ENCODE results near the gene NRXN3. TPM values are rescaled to one million over a fixed set of nuclear protein-coding genes. Genes with fewer than 3 reads are reported as not detected.

Gene NRXN3
- total and polyA plus RNA-seq, 2 experiments from 2014 or later = 5.7 to 7.1 TPM

GRCh38 chr14:79093531-79093930, 923.4 kb downstream of the NRXN3 start:
- no peaks in the 10 kb centered on the region for H3K27me3 ChIP-seq
- H3K27ac ChIP-seq = no peak overlapping the region
- no peaks in the 10 kb centered on the region for H3K79me2 ChIP-seq
- H3K4me1 ChIP-seq (ENCODE audit: insufficient read depth) = no peaks in the 10 kb centered on the region
- WGBS (ENCODE audit: low lambda C conversion rate, missing lambda C conversion rate) = 82% methylated on average over 5 of the region's 5 CpGs
- H3K9me3 ChIP-seq (ENCODE audit: low read depth) = no peaks in the 10 kb centered on the region
- TF ChIP-seq EZH2 (IDR thresholded peaks at IDR 0.05; ENCODE audit: borderline replicate concordance) (no peak), CTCF (IDR thresholded peaks at IDR 0.05; ENCODE audit: poor library complexity) (no peak), EZH2phosphoT487 (IDR thresholded peaks at IDR 0.05; ENCODE audit: low read depth, severe bottlenecking, unreplicated experiment) (no peak)
- no peaks in the 10 kb centered on the region for H3K36me3 ChIP-seq (replicated peaks; ENCODE audit: insufficient read depth, low read depth)
- H3K4me3 ChIP-seq = no peak overlapping the region
- H3K9me2 ChIP-seq (replicated peaks; ENCODE audit: insufficient read depth) = no peaks in the 10 kb centered on the region
- no peak overlapping the region for H3K4me2 ChIP-seq
- no peaks in the 10 kb centered on the region for H4K20me1 ChIP-seq (ENCODE audit: insufficient read depth, poor library complexity, severe bottlenecking)
- no peak for DNase-seq (ENCODE audit: low spot score)
- no peak overlapping the region for H2AFZ ChIP-seq

DNA sequence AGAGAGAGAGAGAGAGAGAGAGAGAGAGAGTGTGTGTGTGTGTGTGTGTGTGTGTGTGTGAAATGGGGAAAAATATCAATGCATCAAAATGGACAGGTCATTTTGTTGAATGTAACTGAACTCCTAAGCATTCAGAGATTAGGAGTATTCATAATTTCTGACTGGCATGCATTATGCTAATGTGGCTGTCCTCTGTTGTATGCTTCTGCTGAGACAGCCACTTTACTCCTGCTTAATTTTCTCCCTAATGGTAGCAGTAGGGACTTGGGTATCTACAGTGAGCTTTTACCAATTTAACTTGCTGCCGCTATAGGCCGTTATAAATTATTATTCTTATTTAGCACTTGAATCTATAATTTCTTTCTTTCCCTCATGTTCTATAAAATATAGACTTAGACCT, 924.8 kb downstream of the NRXN3 start:
- no peak overlapping the region for H3K27ac ChIP-seq
- no peaks in the 10 kb centered on the region for H3K4me1 ChIP-seq (ENCODE audit: insufficient read depth)
- H3K36me3 ChIP-seq (replicated peaks; ENCODE audit: insufficient read depth, low read depth) = no peaks in the 10 kb centered on the region
- TF ChIP-seq EZH2phosphoT487 (IDR thresholded peaks at IDR 0.05; ENCODE audit: low read depth, severe bottlenecking, unreplicated experiment) (no peak), CTCF (IDR thresholded peaks at IDR 0.05; ENCODE audit: poor library complexity) (no peak), EZH2 (IDR thresholded peaks at IDR 0.05; ENCODE audit: borderline replicate concordance) (no peak)
- H2AFZ ChIP-seq = no peak overlapping the region
- no peak overlapping the region for H3K4me3 ChIP-seq
- no peak overlapping the region for H3K4me2 ChIP-seq
- H3K79me2 ChIP-seq = no peaks in the 10 kb centered on the region
- H3K9me2 ChIP-seq (replicated peaks; ENCODE audit: insufficient read depth) = no peaks in the 10 kb centered on the region
- WGBS (ENCODE audit: low lambda C conversion rate, missing lambda C conversion rate) = 64% methylated on average over 2 of the region's 2 CpGs
- H3K27me3 ChIP-seq = no peaks in the 10 kb centered on the region
- no peaks in the 10 kb centered on the region for H4K20me1 ChIP-seq (ENCODE audit: insufficient read depth, poor library complexity, severe bottlenecking)
- no peaks in the 10 kb centered on the region for H3K9me3 ChIP-seq (ENCODE audit: low read depth)
- DNase-seq (ENCODE audit: low spot score) = no peak

- Histone ChIP-seq H3K79me2 (no peaks in the 10 kb centered on the region), H3K4me1 (ENCODE audit: insufficient read depth) (no peaks in the 10 kb centered on the region), H4K20me1 (ENCODE audit: insufficient read depth, poor library complexity, severe bottlenecking) (no peaks in the 10 kb centered on the region), H3K9me3 (ENCODE audit: low read depth) (no peaks in the 10 kb centered on the region), H3K4me2 (no peak overlapping the region), H3K4me3 (no peak overlapping the region), H3K9me2 (replicated peaks; ENCODE audit: insufficient read depth) (no peaks in the 10 kb centered on the region), H3K27me3 (no peaks in the 10 kb centered on the region), H2AFZ (no peak overlapping the region), H3K36me3 (replicated peaks; ENCODE audit: insufficient read depth, low read depth) (no peaks in the 10 kb centered on the region), H3K27ac (no peak overlapping the region)
- no peak for TF ChIP-seq CTCF (IDR thresholded peaks at IDR 0.05; ENCODE audit: poor library complexity)
- TF ChIP-seq EZH2phosphoT487 (IDR thresholded peaks at IDR 0.05; ENCODE audit: low read depth, severe bottlenecking, unreplicated experiment) = no peak
- no peak for TF ChIP-seq EZH2 (IDR thresholded peaks at IDR 0.05; ENCODE audit: borderline replicate concordance)
- 85% methylated on average over 1 of the region's 1 CpG for WGBS (ENCODE audit: low lambda C conversion rate, missing lambda C conversion rate)
- DNase-seq (ENCODE audit: low spot score) = no peak
These were observed 926.6 kb downstream of the NRXN3 start for GRCh38 chr14:79096811-79097210.

- H3K36me3 ChIP-seq (replicated peaks; ENCODE audit: insufficient read depth, low read depth) = no peaks in the 10 kb centered on the region
- H3K27me3 ChIP-seq = no peaks in the 10 kb centered on the region
- H3K27ac ChIP-seq = no peak overlapping the region
- 84% methylated on average over 3 of the region's 3 CpGs for WGBS (ENCODE audit: low lambda C conversion rate, missing lambda C conversion rate)
- H3K9me3 ChIP-seq (ENCODE audit: low read depth) = no peaks in the 10 kb centered on the region
- no peaks in the 10 kb centered on the region for H3K9me2 ChIP-seq (replicated peaks; ENCODE audit: insufficient read depth)
- no peak overlapping the region for H3K4me3 ChIP-seq
- DNase-seq (ENCODE audit: low spot score) = no peak
- no peaks in the 10 kb centered on the region for H3K4me1 ChIP-seq (ENCODE audit: insufficient read depth)
- no peak overlapping the region for H2AFZ ChIP-seq
- no peak overlapping the region for H3K4me2 ChIP-seq
- H3K79me2 ChIP-seq = no peaks in the 10 kb centered on the region
- H4K20me1 ChIP-seq (ENCODE audit: insufficient read depth, poor library complexity, severe bottlenecking) = no peaks in the 10 kb centered on the region
- TF ChIP-seq EZH2 (IDR thresholded peaks at IDR 0.05; ENCODE audit: borderline replicate concordance) (no peak), CTCF (IDR thresholded peaks at IDR 0.05; ENCODE audit: poor library complexity) (no peak), EZH2phosphoT487 (IDR thresholded peaks at IDR 0.05; ENCODE audit: low read depth, severe bottlenecking, unreplicated experiment) (no peak)
These were observed 928.2 kb downstream of the NRXN3 start for GRCh38 chr14:79098324-79098723.
